Colonic mucosa (tissue), 4 donors: ENCODE results near the gene GRIA4. TPM values are rescaled to one million over a fixed set of nuclear protein-coding genes. Genes with fewer than 3 reads are reported as not detected.

Experiments
- DNase-seq: peaks from one replicate; pipeline ENCODE4 v3.0.0-alpha.2; 2020
- H3K27ac ChIP-seq: fragments of 200-600 bp; one replicate; pipeline ENCODE4 v1.8.0; 2021
- H3K27me3 ChIP-seq: fragments of 200-600 bp; one replicate; pipeline ENCODE4 v1.8.0; 2021
- H3K36me3 ChIP-seq: fragments of 200-600 bp; one replicate; pipeline ENCODE4 v1.8.0; 2021
- H3K4me1 ChIP-seq: fragments of 200-600 bp; one replicate; pipeline ENCODE4 v1.8.0; 2021; ENCODE audit warnings: mild to moderate bottlenecking
- H3K4me3 ChIP-seq: fragments of 200-600 bp; one replicate; pipeline ENCODE4 v1.8.0; 2021
- H3K9ac ChIP-seq, 2 donors: one replicate each; pipeline ENCODE4 v1.7.0; 2013; ENCODE audit warnings: control low read depth in 2 of 2, low read depth in 2 of 2, low read length in 2 of 2
- H3K9me3 ChIP-seq: fragments of 200-600 bp; one replicate; pipeline ENCODE4 v1.8.0; 2021
- CTCF ChIP-seq: fragments of 200-600 bp; IDR thresholded peaks from one replicate; pipeline ENCODE4 v1.8.0; 2022; ENCODE audit warnings: antibody characterized with exemption, mild to moderate bottlenecking
- intact Hi-C: fragments of 100-400 bp; cut with DNase I; formaldehyde crosslinking; loops from one replicate; pipeline ENCODE4 v1.14.1; 2022
- total RNA-seq, 2 donors: library from RNA; stranded (reverse); fragmentation: NEBNext Ultra II Directional in 1 of 2; extraction: Animal tissue kit (Norgen Biotek cat#: 25700) in 1 of 2; gene quantifications; one replicate each; pipeline ENCODE4 v1.2.1, GENCODE V29; 2021
- donor health status: healthy.
- donor health status: DM: no; HTN: no; CAD: no.
- donor health status: DM: no; HTN: no; CAD: no.

Gene GRIA4
- total RNA-seq = under 1 TPM; 0.67 to 0.69 TPM

GRCh38 chr11:105609832-105610781 lies at the start of gene GRIA4:
Gene GRIA4, plus strand, starts transcription at chr11:105610073. Its CDS starts 925 bp downstream, at chr11:105610998.
- TF ChIP-seq CTCF = no peak
- H3K4me3 ChIP-seq = peak within 1 kb of the TSS; percentile 29
- H3K27ac ChIP-seq = no peak within 1 kb of the TSS
- no peaks in the 10 kb centered on the region for H3K36me3 ChIP-seq
- H3K9me3 ChIP-seq = no peaks in the 10 kb centered on the region
- intact Hi-C loops = no loop called here
- H3K4me1 ChIP-seq = no peaks in the 10 kb centered on the region
- H3K27me3 ChIP-seq = peaks cover 17% of the 10 kb centered on the region
- DNase-seq = peak; percentile 18
- H3K9ac ChIP-seq = no peak within 1 kb of the TSS

GRCh38 chr11:105573091-105573490 lies 36.8 kb upstream of the GRIA4 start:
- no peaks in the 10 kb centered on the region for H3K4me1 ChIP-seq
- H3K27ac ChIP-seq = no peak overlapping the region
- DNase-seq = no peak
- no peaks in the 10 kb centered on the region for H3K36me3 ChIP-seq
- no peaks in the 10 kb centered on the region for H3K9me3 ChIP-seq
- H3K9ac ChIP-seq = no peak overlapping the region
- no peak overlapping the region for H3K4me3 ChIP-seq
- no peak for TF ChIP-seq CTCF
- no peaks in the 10 kb centered on the region for H3K27me3 ChIP-seq
- intact Hi-C loops = no loop called here

GRCh38 chr11:105574974-105575373 lies 34.9 kb upstream of the GRIA4 start:
- no peak overlapping the region for H3K4me3 ChIP-seq
- H3K36me3 ChIP-seq = no peaks in the 10 kb centered on the region
- H3K27me3 ChIP-seq = no peaks in the 10 kb centered on the region
- TF ChIP-seq CTCF = no peak
- no peaks in the 10 kb centered on the region for H3K9me3 ChIP-seq
- H3K27ac ChIP-seq = no peak overlapping the region
- DNase-seq = no peak
- intact Hi-C loops = no loop called here
- no peak overlapping the region for H3K9ac ChIP-seq
- H3K4me1 ChIP-seq = no peaks in the 10 kb centered on the region

GRCh38 chr11:105577641-105578040 lies 32.2 kb upstream of the GRIA4 start:
- no peak overlapping the region for H3K4me3 ChIP-seq
- intact Hi-C loops = no loop called here
- no peak for DNase-seq
- H3K4me1 ChIP-seq = no peaks in the 10 kb centered on the region
- H3K9me3 ChIP-seq = no peaks in the 10 kb centered on the region
- no peaks in the 10 kb centered on the region for H3K27me3 ChIP-seq
- no peak for TF ChIP-seq CTCF
- H3K27ac ChIP-seq = no peak overlapping the region
- H3K36me3 ChIP-seq = no peaks in the 10 kb centered on the region
- no peak overlapping the region for H3K9ac ChIP-seq

- H3K27me3 ChIP-seq = no peaks in the 10 kb centered on the region
- H3K9ac ChIP-seq = no peak overlapping the region
- no peaks in the 10 kb centered on the region for H3K36me3 ChIP-seq
- no peaks in the 10 kb centered on the region for H3K4me1 ChIP-seq
- intact Hi-C loops = no loop called here
- no peak overlapping the region for H3K4me3 ChIP-seq
- no peaks in the 10 kb centered on the region for H3K9me3 ChIP-seq
- no peak overlapping the region for H3K27ac ChIP-seq
- TF ChIP-seq CTCF = no peak
- DNase-seq = no peak
Observed at GRCh38 chr11:105579111-105579510, 30.8 kb upstream of the GRIA4 start.
